Activated CD4-positive, alpha-beta memory T cell treated with anti-CD3 and anti-CD28 coated beads for 36 hours (primary cell): ENCODE measurements around the gene ZIC3. TPM values are rescaled to one million over a fixed set of nuclear protein-coding genes. Genes with fewer than 3 reads are reported as not detected.

Experiments
- CTCF ChIA-PET: fragments of 350-600 bp; sonication (Branson Sonifier 250); formaldehyde crosslinking; loops from one replicate; lab custom pipeline; 2021; ENCODE audit warnings: antibody characterized with exemption, inconsistent platforms; lab: Charles Lee
- POLR2A ChIA-PET: fragments of 350-600 bp; sonication (Branson Sonifier 250); formaldehyde crosslinking; loops from one replicate; lab custom pipeline; 2021; ENCODE audit warnings: antibody characterized with exemption; lab: Charles Lee
- DNase-seq: peaks from one replicate; pipeline ENCODE4 v3.0.0-alpha.2; 2020
- H3K27ac Mint-ChIP-seq: one replicate; pipeline ENCODE4 v1.8.0; 2021; ENCODE audit warnings: mixed read lengths
- H3K27me3 Mint-ChIP-seq: one replicate; pipeline ENCODE4 v1.8.0; 2021; ENCODE audit warnings: mixed read lengths
- H3K36me3 Mint-ChIP-seq: one replicate; pipeline ENCODE4 v1.8.0; 2021; ENCODE audit warnings: mixed read lengths
- H3K4me1 Mint-ChIP-seq: one replicate; pipeline ENCODE4 v1.8.0; 2021; ENCODE audit warnings: low read depth, mixed read lengths
- H3K4me3 Mint-ChIP-seq: one replicate; pipeline ENCODE4 v1.8.0; 2021; ENCODE audit warnings: mild to moderate bottlenecking, mixed read lengths
- H3K9me3 Mint-ChIP-seq: one replicate; pipeline ENCODE4 v1.8.0; 2021; ENCODE audit warnings: mixed read lengths
- intact Hi-C: fragments of 100-400 bp; cut with micrococcal nuclease; formaldehyde crosslinking; loops from one replicate; pipeline ENCODE4 v1.15.1; 2023
- total RNA-seq, 2 experiments: library from RNA; stranded (reverse); gene quantifications; one replicate each; pipeline ENCODE4 v1.2.3, GENCODE V29; 2021

The ZIC3 gene
- total RNA-seq, 2 experiments from 2014 or later, result not detected

DNA sequence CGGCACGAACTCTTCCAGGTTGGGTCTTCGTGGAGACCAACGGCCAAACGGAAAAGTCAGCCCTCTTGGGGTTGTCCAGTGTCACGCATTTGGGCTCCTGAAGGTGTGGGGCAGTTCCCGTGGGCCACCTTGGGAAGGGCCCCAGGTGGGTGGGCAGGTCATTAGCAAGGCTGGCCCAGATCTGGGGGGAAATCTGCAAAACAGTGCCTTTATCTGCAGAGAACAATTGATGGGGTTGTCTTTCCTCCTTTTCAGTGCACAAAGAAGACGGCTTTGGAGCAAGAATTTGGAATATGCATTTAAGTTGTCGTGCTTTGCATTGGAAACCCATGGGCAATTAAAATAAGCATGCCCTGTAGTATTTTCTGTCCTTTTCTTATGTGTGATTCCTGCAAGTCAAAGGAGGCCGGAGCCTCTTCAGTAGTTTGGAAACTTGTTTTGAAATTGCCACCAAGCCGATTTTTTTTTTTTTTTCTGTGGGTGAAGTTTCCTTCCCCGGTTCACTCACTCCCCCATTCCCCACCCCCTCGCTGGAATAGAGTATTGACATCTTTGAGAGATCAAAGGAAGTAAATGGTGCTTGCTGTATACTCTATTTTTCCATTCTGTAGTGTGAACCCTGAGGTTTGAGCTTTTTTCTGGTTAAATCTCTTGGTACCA lies 9.8 kb downstream of the ZIC3 start:
- no peak for DNase-seq
- POLR2A ChIA-PET, result no interaction called here
- H3K27me3 Mint-ChIP-seq, result peaks cover 30% of the 10 kb centered on the region
- H3K27ac Mint-ChIP-seq, result no peak overlapping the region
- intact Hi-C loops, result loop anchor here (1.0 kb wide), 1 partner anchor 7 kb away; no protein-coding TSS in a partner anchor
- no peak overlapping the region for H3K4me3 Mint-ChIP-seq
- CTCF ChIA-PET, result no interaction called here
- H3K4me1 Mint-ChIP-seq, result no peaks in the 10 kb centered on the region
- no peaks in the 10 kb centered on the region for H3K36me3 Mint-ChIP-seq
- no peaks in the 10 kb centered on the region for H3K9me3 Mint-ChIP-seq

DNA sequence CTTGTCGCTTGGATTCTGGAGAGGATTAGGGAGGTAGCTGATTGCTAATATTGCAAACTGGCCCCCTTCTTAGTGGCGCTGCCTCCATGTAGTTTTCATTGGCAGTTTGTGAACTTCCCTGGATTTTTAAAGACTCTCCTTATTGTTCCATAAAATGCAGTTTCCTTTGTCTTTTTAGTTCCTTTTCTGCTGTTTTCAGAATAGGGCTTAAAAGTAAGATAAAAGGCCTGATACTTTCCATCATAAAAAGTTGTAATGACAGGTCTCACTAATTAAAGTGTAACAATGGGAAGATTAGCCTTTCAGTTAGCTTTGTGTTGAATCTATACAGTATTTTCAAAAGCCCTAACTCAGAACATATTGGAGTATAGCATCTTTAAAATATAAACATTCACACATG lies 21.2 kb downstream of the ZIC3 start:
- DNase-seq, result no peak
- intact Hi-C loops, result no loop called here
- no peaks in the 10 kb centered on the region for H3K4me1 Mint-ChIP-seq
- ChIA-PET POLR2A (no interaction called here), CTCF (no interaction called here)
- H3K4me3 Mint-ChIP-seq, result no peak overlapping the region
- H3K27ac Mint-ChIP-seq, result no peak overlapping the region
- peaks cover 6% of the 10 kb centered on the region for H3K27me3 Mint-ChIP-seq
- no peaks in the 10 kb centered on the region for H3K36me3 Mint-ChIP-seq
- H3K9me3 Mint-ChIP-seq, result no peaks in the 10 kb centered on the region

DNA sequence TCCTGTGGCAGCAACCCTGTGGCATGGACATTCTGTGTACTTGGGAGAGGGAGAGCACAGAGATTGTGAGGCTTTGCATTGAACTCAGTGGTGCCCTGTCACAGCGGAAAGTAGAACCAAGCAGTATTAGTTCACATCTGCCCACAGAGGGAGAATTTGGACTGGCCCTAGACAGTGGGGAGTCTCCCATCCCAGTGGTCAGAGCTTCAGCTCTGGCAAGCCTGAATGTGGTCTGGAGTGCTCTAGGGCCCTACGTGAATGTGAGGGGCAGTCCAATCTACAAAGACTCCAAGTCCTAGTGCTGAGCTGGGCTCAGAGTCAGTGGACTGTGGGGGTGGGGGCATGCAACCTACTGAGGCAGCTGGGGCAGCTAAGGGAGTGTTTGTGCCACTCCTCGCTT lies 34.8 kb downstream of the ZIC3 start:
- Mint-ChIP-seq H3K36me3 (no peaks in the 10 kb centered on the region), H3K9me3 (no peaks in the 10 kb centered on the region), H3K27ac (no peak overlapping the region), H3K4me1 (no peaks in the 10 kb centered on the region), H3K4me3 (no peak overlapping the region), H3K27me3 (peaks cover 9% of the 10 kb centered on the region)
- DNase-seq, result no peak
- intact Hi-C loops, result no loop called here
- ChIA-PET POLR2A (no interaction called here), CTCF (no interaction called here)
